ENCODE data around the gene LOXL1. TPM values are rescaled to one million over a fixed set of nuclear protein-coding genes. Genes with fewer than 3 reads are reported as not detected.

The LOXL1 gene
- total RNA-seq, 2 donors from 2014 or later, result 8.6 to 14.5 TPM

- H3K4me1 ChIP-seq, result peaks cover 30% of the 10 kb centered on the region
- no peaks in the 10 kb centered on the region for H3K27me3 ChIP-seq
- intact Hi-C loops (cut with DNase I), result no loop called here
- 89% methylated on average over 24 of the region's 27 CpGs; no CpG with 5 or more reads in 1 of the 2 donors for WGBS, 2 donors
- no peaks in the 10 kb centered on the region for H3K9me3 ChIP-seq
- H3K27ac ChIP-seq, result no peak overlapping the region
- no peak overlapping the region for H3K4me3 ChIP-seq
- DNase-seq (no peak), ATAC-seq (no peak)
- TF ChIP-seq POLR2A (IDR thresholded peaks at IDR 0.05), result no peak
- TF ChIP-seq, protein P1, sequence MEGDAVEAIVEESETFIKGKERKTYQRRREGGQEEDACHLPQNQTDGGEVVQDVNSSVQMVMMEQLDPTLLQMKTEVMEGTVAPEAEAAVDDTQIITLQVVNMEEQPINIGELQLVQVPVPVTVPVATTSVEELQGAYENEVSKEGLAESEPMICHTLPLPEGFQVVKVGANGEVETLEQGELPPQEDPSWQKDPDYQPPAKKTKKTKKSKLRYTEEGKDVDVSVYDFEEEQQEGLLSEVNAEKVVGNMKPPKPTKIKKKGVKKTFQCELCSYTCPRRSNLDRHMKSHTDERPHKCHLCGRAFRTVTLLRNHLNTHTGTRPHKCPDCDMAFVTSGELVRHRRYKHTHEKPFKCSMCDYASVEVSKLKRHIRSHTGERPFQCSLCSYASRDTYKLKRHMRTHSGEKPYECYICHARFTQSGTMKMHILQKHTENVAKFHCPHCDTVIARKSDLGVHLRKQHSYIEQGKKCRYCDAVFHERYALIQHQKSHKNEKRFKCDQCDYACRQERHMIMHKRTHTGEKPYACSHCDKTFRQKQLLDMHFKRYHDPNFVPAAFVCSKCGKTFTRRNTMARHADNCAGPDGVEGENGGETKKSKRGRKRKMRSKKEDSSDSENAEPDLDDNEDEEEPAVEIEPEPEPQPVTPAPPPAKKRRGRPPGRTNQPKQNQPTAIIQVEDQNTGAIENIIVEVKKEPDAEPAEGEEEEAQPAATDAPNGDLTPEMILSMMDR (IDR thresholded peaks at IDR 0.05), result no peak
- H3K36me3 ChIP-seq (replicated peaks in 1 of 2; ENCODE audit: insufficient read depth in 1 of 2, low read depth in 2 of 2), result no peaks in the 10 kb centered on the region
Measured at GRCh38 chr15:73997986-73998385, 71.7 kb downstream of the LOXL1 start.

Other genes starting within 250 kb of the LOXL1 start
- gene CD276, start 242.1 kb upstream of the LOXL1 start, total RNA-seq, result 10 to 100 TPM; 24.6 to 59.7 TPM
- gene INSYN1, start 173.1 kb upstream of the LOXL1 start, total RNA-seq, result 1 to 10 TPM; 1.3 to 3.6 TPM
- gene TBC1D21, start 52.9 kb upstream of the LOXL1 start, total RNA-seq, result not detected
- 10 to 100 TPM in 1 of 2 donors, 1 to 10 TPM in 1; 6.0 to 10.2 TPM for gene STOML1, start 65.8 kb downstream of the LOXL1 start, total RNA-seq
- gene PML, start 68.3 kb downstream of the LOXL1 start, total RNA-seq, result 10 to 100 TPM; 27.8 to 38.2 TPM
- not detected for gene GOLGA6A, start 156.1 kb downstream of the LOXL1 start, total RNA-seq
- gene ISLR2, start 204.1 kb downstream of the LOXL1 start, total RNA-seq, result not detected
- 10 to 100 TPM; 10.5 to 15.8 TPM for gene ISLR, start 247.2 kb downstream of the LOXL1 start, total RNA-seq

All from body of pancreas (tissue), 4 donors.